HG03095 (cell line): ENCODE results near the gene WDR70.
"Not testable (repeated sequence)": the region's sequence is repeated elsewhere in the genome, so short reads cannot be mapped to it uniquely, and the experiment has no call there.

Experiments
- ATAC-seq: cut with Tn5 transposase; IDR thresholded peaks from one replicate; pipeline ENCODE4 v1.9.1; 2021; ENCODE audit warnings: moderate library complexity; ENCODE audit not compliant: unreplicated experiment

The WDR70 gene

GRCh38 chr5:37379100-37379628 lies at the start of gene WDR70:
TSS of gene WDR70 (plus strand) at chr5:37379318. CDS start at chr5:37379368, 50 bp downstream.
- peak; percentile 99 for ATAC-seq

DNA sequence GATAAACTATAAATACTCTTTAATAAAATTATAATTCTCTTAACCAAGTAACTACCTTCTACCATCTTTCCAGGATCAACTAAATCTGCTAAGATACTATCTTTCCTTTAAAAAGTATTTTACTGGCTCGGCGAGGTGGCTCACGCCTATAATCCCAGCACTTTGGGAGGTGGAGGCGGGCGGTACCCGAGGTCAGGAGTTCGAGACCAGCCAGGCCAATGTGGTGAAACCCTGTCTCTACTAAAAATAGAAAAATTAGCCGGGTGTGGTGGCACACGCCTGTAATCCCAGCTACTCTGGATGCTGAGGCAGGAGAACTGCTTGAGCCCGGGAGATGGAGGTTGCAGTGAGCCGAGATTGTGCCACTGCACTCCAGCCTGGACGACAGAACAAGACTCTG lies 44.4 kb upstream of the WDR70 start:
- ATAC-seq, result not testable (repeated sequence)

DNA sequence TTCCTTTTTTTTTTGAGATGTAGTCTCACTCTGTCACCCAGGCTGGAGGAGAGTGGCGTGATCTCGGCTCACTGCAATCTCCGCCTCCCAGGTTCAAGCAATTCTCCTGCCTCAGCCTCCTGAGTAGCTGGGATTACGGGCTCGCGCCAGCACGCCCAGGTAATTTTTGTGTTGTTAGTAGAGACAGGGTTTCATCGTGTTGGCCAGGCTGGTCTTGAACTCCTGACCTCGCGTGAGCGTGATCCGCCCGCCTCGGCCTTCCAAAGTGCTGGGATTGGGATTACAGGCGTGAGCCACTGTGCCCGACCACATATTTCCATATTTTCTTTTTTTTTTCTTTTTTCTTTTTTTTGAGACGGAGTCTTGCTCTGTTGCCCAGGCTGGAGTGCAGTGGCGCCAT lies 36.4 kb upstream of the WDR70 start:
- ATAC-seq, result not testable (repeated sequence)

DNA sequence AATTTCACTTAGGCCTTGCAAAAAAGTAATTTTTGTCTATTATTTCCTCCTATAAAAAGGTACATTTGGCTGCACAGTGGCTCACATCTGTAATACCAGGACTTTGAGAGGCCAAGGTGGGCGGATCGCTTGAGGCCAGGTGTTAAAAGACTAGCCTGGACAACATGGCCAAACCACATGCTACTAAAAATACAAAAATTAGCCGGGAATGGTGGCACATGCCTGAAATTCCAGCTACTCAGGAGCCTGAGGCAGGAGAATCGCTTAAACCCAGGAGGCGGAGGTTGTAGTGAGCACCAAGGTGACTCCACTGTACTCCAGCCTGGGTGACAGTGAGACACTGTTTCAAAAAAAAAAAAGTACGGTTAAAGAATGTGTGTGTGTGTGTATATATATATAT lies 24.0 kb upstream of the WDR70 start:
- no peak for ATAC-seq

DNA sequence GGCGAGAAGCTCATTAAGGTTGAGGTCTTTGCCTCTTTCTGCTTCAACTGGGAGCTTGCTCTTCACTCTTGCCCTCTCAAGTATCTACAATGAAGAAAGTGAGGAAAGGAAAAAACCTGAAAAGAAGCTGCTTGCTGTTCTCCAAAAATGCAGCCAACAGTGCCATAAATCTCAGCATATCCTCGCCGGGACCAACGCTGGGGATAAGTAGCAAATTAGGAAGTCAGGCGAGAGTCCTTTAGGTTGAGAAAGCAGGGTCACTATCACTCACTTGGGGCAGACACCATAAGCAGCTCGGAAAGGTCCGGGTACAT lies 8.6 kb upstream of the WDR70 start:
- peak; percentile 40 for ATAC-seq

DNA sequence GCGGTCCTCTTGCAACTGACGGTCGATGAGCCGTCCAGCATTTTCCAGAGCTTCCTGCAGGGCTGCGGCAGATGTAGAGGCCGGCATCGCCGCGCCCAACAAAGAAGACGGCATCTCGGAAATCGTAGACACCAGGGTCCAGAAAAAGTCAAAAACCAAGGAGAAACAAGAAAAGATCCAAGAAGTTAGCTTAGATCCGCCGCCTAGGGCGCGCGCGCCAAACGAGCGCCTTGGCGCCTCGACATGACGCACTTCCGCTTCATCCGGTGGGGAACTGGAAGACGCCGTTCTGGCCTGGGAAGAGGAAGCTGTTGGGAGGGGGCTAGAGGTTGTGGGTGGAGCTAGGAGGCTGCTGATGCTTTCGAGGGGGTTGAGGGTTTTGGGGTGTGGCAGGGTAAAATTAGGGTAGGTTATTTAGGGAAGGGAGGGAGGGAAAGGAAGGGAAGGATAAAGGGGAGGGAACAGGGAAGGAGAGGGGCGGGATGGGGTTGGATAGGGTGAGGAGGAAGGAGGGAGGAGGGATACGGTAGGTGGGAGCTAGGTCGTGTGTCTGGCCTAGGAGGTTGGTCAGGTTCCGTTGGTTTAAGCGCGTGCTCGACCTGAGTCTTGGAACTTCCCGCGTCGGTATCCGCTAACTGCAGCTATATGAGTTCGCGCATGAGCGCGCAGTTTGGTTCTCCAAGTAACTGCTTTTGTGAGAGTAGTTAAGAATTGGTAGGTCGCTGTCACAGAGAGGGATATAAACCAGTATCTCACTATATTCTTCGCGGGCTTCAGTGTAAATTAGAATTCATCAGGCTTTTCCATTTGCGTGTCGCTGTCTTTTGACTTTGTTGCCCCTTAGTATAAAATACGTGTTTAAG lies 8.0 kb upstream of the WDR70 start, which contains the start of gene NUP155:
Gene NUP155, minus strand, starts transcription at position 243 of the 863 bp plus-strand sequence. Its CDS starts 129 bp downstream, at position 114.
- peak; percentile 96 for ATAC-seq

DNA sequence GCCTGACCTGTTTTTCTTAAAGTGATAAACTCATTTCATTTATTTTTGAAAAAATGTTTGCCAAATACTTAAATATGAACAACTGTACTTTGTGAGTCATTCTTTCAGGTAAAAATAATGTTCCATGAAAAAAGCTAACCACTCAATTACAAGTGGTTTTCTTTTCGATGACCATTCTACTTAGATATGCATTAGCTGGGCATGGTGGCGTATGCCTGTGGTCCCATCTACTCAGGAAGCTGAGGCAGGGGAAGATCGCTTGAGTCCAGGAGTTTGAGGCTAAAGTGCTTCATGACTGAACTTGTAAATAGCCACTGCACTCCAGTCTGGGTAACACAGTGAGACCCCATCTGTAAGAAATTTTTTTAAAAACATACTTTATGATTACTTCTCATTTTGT lies 4.0 kb upstream of the WDR70 start:
- no peak for ATAC-seq

DNA sequence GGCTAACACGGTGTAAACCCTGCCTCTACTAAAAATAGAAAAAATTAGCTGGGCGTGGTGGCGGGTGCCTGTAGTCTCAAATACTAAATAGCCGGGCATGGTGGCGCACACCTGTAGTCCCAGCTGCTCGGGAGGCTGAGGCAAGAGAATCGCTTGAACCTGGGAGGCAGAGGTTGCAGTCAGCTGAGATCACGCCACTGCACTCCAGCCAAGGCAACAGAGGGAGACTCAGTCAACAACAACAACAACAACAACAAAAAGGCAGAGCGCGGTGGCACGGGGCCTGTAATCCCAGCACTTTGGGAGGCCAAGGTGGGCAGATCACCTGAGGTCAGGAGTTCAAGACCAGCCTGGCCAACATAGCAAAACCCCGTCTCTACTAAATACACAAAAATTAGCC lies 1.1 kb upstream of the WDR70 start:
- ATAC-seq, result not testable (repeated sequence)

DNA sequence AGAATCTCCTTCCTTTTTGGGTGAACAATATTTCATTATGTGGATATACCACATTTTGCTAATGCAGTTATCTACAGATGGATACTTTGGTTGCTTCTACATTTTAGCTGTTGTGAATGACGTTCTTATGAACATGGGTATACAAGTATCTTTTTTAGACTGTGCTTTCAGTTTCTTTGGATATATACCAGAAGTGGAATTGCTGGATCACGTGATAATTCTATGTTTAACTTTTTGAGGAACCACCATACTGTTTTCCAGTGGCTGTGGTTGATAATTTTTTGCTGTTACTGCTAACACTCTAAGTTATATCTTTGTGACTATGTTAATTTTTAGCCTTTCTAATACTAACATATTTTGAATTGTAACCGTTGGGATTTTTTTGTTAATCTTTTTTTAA lies 12.5 kb downstream of the WDR70 start:
- ATAC-seq, result no peak

DNA sequence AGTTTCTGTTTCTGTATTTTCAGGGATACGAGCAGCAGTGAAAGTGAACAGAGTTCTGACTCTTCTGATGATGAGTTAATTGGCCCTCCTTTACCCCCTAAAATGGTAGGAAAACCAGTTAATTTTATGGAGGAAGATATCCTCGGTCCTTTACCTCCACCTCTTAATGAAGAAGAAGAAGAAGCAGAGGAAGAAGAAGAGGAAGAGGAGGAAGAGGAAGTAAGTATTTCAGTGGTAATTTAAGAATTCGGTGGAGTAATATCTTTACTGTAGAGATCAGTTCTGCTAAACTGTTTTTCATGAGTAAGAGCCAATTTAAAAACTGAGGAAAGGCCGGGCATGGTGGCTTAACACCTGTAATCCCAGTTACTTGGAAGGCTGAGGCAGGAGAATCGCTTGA lies 17.2 kb downstream of the WDR70 start:
- no peak for ATAC-seq

DNA sequence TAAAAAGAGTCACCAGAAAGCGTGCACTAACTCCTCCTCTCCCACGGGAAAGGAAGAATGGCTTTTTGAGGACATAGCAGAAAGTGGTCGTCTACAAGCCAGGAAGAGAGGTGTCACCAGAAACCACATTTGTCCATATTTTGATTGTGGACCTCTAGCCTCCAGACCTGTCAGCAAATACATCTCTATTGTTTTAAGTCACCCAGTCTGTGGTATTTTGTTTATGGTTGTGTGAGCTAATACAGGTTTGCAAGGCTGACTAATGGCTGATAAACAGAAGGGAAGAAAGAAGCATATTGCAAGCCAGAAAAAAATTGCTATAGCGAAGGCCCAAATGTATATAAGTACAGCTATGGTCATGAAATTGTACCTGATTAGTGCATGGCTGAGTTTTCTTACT lies 21.4 kb downstream of the WDR70 start:
- no peak for ATAC-seq

DNA sequence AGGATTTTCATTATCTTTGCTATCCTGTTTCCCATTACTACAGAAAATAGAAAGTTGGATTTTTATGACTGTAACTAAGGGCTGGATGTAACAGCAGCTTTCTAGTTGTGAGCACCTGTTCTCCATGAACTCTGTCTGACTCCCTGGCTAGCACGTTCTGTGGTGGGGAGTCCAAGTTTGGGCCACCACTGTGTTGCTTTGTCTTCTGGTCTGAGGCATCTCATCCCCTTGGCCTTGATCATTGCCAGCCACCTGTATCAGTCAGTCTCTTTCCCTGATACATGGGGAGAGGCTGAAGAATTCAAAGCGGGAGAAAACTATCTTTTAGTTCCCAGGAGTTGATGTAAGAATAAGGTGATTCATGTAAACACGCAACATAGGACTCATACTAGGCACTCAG lies 33.4 kb downstream of the WDR70 start:
- no peak for ATAC-seq

GRCh38 chr5:37415456-37415855 lies 36.3 kb downstream of the WDR70 start:
- ATAC-seq, result not testable (repeated sequence)

- ATAC-seq, result no peak
These were observed 38.2 kb downstream of the WDR70 start for GRCh38 chr5:37417347-37417746.

DNA sequence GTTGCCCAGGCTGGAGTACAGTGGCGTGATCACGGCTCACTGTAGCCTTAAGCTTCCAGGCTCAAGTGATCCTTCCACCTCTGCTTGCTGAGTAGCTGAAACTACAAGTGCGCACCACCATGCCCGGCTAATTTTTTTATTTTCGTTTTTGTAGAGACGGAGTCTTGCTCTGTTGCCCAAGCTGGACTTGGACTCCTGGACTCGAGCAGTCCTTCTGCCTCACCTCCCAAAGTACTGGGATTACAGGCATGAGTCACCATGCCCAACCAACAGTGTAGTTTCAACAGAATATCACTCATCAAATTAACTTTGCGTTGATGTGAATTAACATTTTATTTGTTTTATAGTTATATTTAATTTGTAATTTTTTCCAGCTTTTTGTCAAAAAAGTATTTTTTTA lies 45.3 kb downstream of the WDR70 start:
- no peak for ATAC-seq

GRCh38 chr5:37428044-37428443 lies 48.9 kb downstream of the WDR70 start:
- ATAC-seq, result no peak

DNA sequence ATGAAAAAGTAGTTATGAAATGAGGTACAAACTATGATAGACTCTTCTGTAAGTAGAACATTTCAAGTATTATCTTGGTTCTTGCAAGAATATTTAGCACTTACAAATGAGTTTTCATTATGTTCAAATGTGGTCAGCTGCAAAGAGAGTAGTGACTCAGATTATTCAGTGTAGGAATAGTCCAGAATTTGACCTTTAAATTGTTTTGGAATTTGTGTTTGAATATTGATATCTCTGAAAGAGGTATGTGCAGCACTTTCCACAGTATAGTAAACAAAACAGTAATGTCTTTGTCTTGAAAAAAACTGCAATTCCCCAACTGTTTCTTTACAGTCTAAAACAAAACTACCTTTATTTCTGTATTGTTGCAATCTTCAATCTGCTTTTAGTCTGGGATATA lies 56.1 kb downstream of the WDR70 start:
- ATAC-seq, result no peak

- ATAC-seq, result no peak
These were observed 57.2 kb downstream of the WDR70 start for GRCh38 chr5:37436146-37436934.

GRCh38 chr5:37437711-37438110 lies 58.6 kb downstream of the WDR70 start:
- ATAC-seq, result no peak

DNA sequence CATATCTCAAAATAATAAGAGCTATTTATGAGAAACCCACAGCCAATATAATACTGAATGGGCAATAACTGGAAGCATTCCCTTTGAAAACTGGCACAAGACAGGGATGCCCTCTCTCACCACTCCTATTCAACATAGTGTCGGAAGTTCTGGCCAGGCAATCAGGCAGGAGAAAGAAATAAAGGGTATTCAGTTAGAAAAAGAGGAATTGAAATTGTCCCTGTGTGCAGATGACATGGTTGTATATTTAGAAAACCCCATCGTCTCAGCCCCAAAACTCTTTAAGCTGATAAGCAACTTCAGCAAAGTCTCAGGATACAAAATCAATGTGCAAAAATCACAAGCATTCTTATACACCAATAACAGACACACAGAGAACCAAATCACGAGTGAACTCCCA lies 66.7 kb downstream of the WDR70 start:
- ATAC-seq, result not testable (repeated sequence)

GRCh38 chr5:37448941-37449340 lies 69.8 kb downstream of the WDR70 start:
- ATAC-seq, result no peak

- ATAC-seq, result not testable (repeated sequence)
These were observed 72.9 kb downstream of the WDR70 start for GRCh38 chr5:37451991-37452390.
